Omental fat pad (tissue), 4 donors: Measurements from ENCODE around the gene SETD7. TPM values are rescaled to one million over a fixed set of nuclear protein-coding genes. Genes with fewer than 3 reads are reported as not detected.
"Not testable (repeated sequence)": the region's sequence is repeated elsewhere in the genome, so short reads cannot be mapped to it uniquely, and the experiment has no call there.

ENCODE experiments used
- ATAC-seq: fragments of 150-250 bp; one replicate; pipeline ENCODE4 v1.9.1; 2016; ENCODE audit warnings: mild to moderate bottlenecking, moderate library complexity; ENCODE audit not compliant: low FRiP score
- DNase-seq: peaks from one replicate; pipeline ENCODE4 v3.0.0-alpha.2; 2019; ENCODE audit warnings: low spot score
- CTCF ChIP-seq, 3 donors: fragments of 450-650 bp; IDR thresholded peaks; one replicate each; pipeline ENCODE4 v1.5.1; 2016 to 2017; ENCODE audit warnings: antibody characterized with exemption in 3 of 3, mild to moderate bottlenecking in 3 of 3, moderate library complexity in 2 of 3
- total RNA-seq, 4 donors: library from RNA; depleted of rRNA; stranded (reverse); fragments of >200 nt; gene quantifications; one replicate each; pipeline ENCODE4 v1.1.0, GENCODE V29; 2016

SETD7 gene
- total RNA-seq, 4 donors from 2014 or later: 71.7 to 92.7 (median 82.2) TPM

GRCh38 chr4:139470997-139471665 is 84.9 kb downstream of the SETD7 start:
- no peak for TF ChIP-seq CTCF (IDR thresholded peaks at IDR 0.05)
- ATAC-seq: no peak
- no peak for DNase-seq

GRCh38 chr4:139470295-139470694 is 85.7 kb downstream of the SETD7 start:
- ATAC-seq: no peak

GRCh38 chr4:139469869-139470268 is 86.2 kb downstream of the SETD7 start:
- TF ChIP-seq CTCF (IDR thresholded peaks at IDR 0.05): no peak
- ATAC-seq (no peak), DNase-seq (no peak)

More at GRCh38 chr4:139470295-139470694, 85.7 kb downstream of the SETD7 start:
- no peak for TF ChIP-seq CTCF (IDR thresholded peaks at IDR 0.05)
- DNase-seq: no peak

- TF ChIP-seq CTCF (IDR thresholded peaks at IDR 0.05): no peak
- DNase-seq (no peak), ATAC-seq (no peak)
Observed at GRCh38 chr4:139469216-139469615, 86.8 kb downstream of the SETD7 start.

- not testable (repeated sequence) for ATAC-seq, DNase-seq
Observed at GRCh38 chr4:139468756-139469155, 87.3 kb downstream of the SETD7 start.

GRCh38 chr4:139465922-139466321 is 90.1 kb downstream of the SETD7 start:
- ATAC-seq (no peak), DNase-seq (no peak)
- no peak for TF ChIP-seq CTCF (IDR thresholded peaks at IDR 0.05)

GRCh38 chr4:139464512-139464911 is 91.5 kb downstream of the SETD7 start:
- DNase-seq, ATAC-seq: not testable (repeated sequence)

GRCh38 chr4:139461022-139461628 is 94.9 kb downstream of the SETD7 start:
- no peak for DNase-seq
- no peak for TF ChIP-seq CTCF (IDR thresholded peaks at IDR 0.05)
- no peak for ATAC-seq
